HK-2 (cell line): ENCODE measurements around the gene SPRN.

Experiments used
- DNase-seq: peaks from one replicate; pipeline ENCODE4 v3.0.0-alpha.2; 2018; ENCODE audit not compliant: unreplicated experiment

The SPRN gene

GRCh38 chr10:133405844-133406527 lies 18.4 kb downstream of the SPRN start:
- no peak for DNase-seq

- DNase-seq, result no peak
These were observed 19.2 kb downstream of the SPRN start for GRCh38 chr10:133405272-133405671.

GRCh38 chr10:133403784-133404183 lies 20.6 kb downstream of the SPRN start:
- no peak for DNase-seq

GRCh38 chr10:133403359-133403758 lies 21.1 kb downstream of the SPRN start:
- DNase-seq, result peak; percentile 34

- no peak for DNase-seq
These were observed 22.3 kb downstream of the SPRN start for GRCh38 chr10:133401981-133402725.

GRCh38 chr10:133401500-133401899 lies 22.9 kb downstream of the SPRN start:
- DNase-seq, result no peak

- no peak for DNase-seq
These were observed 23.6 kb downstream of the SPRN start for GRCh38 chr10:133400624-133401424.

- DNase-seq, result no peak
These were observed 25.3 kb downstream of the SPRN start for GRCh38 chr10:133399123-133399601.

- DNase-seq, result no peak
These were observed 26.5 kb downstream of the SPRN start for GRCh38 chr10:133397938-133398337.

- DNase-seq, result no peak
These were observed 28.3 kb downstream of the SPRN start for GRCh38 chr10:133396035-133396624.

- no peak for DNase-seq
These were observed 29.6 kb downstream of the SPRN start for GRCh38 chr10:133394801-133395221.

- DNase-seq, result peak; percentile 97
These were observed 30.3 kb downstream of the SPRN start, which contains the start of gene MTG1 for GRCh38 chr10:133394064-133394663. Gene MTG1 (plus strand): TSS chr10:133394157. CDS start chr10:133394221, 64 bp downstream.

- DNase-seq, result no peak
These were observed 30.9 kb downstream of the SPRN start for GRCh38 chr10:133393401-133394063.

- DNase-seq, result no peak
These were observed 32.5 kb downstream of the SPRN start for GRCh38 chr10:133391761-133392518.

GRCh38 chr10:133391249-133391635 lies 33.2 kb downstream of the SPRN start:
- DNase-seq, result no peak

- DNase-seq, result no peak
These were observed 33.7 kb downstream of the SPRN start for GRCh38 chr10:133390597-133391248.

GRCh38 chr10:133388973-133389818 lies 35.2 kb downstream of the SPRN start:
- DNase-seq, result no peak

- DNase-seq, result no peak
These were observed 36.0 kb downstream of the SPRN start for GRCh38 chr10:133388236-133388972.
